ENCODE measurements around the gene RAP1GAP. TPM values are rescaled to one million over a fixed set of nuclear protein-coding genes. Genes with fewer than 3 reads are reported as not detected.

RAP1GAP gene
- total RNA-seq, 1 experiment from 2014 or later: 13.4 TPM

DNA sequence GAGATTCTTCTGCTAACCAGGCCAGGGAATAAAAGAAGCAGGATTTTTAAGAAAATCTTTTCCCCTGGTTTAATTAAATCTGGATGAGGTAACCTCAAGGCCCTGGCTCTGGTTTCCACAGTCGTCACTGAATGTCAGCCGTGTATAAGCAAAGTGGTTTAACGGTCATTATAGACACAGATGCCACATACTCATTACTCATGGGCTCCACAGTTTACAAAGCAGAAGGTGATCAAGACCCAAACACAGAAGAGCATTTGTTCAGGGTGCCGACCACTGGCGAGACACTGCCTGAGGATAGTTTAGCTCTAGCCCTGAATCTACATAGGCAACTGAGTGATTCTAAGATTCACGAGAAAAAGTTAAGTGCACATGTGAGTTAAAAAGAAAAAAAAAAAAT is 27.8 kb upstream of the RAP1GAP start:
- Histone ChIP-seq H3K4me1 (ENCODE audit: control insufficient read depth in 1 of 2, insufficient read depth in 2 of 2, low read length in 2 of 2) (no peaks in the 10 kb centered on the region), H3K27me3 (ENCODE audit: insufficient read depth, low read length) (no peaks in the 10 kb centered on the region), H2AFZ (ENCODE audit: low read depth, low read length, poor library complexity, severe bottlenecking) (no peak overlapping the region), H3K9me2 (ENCODE audit: insufficient read depth) (no peaks in the 10 kb centered on the region), H3K36me3 (ENCODE audit: control insufficient read depth in 1 of 2, insufficient read depth in 2 of 2, low read length in 2 of 2) (peaks cover 8 to 18% of the 10 kb centered on the region in 2 experiments; a peak in 2 of 4 replicates), H3K27ac (ENCODE audit: low read depth, low read length) (no peak overlapping the region), H3K4me2 (ENCODE audit: low read length) (no peak overlapping the region), H3K9ac (ENCODE audit: low read length) (no peak overlapping the region), H3K9me3 (ENCODE audit: control insufficient read depth in 1 of 2, insufficient read depth in 1 of 2, low read depth in 1 of 2, low read length in 2 of 2) (no peaks in the 10 kb centered on the region), H4K20me1 (ENCODE audit: insufficient read depth) (no peaks in the 10 kb centered on the region), H3K79me2 (ENCODE audit: insufficient read depth, low read length) (no peaks in the 10 kb centered on the region; the same call in 1 of the 2 replicates), H3K4me3 (replicated peaks in 1 of 2; ENCODE audit: low read depth in 1 of 2, low read length in 2 of 2) (no peak overlapping the region)
- ChIA-PET RAD21 (ENCODE audit: low non-redundant PET in 1 of 2, low total read pairs in 2 of 2, uncharacterized antibody in 2 of 2, unreplicated experiment in 2 of 2) (no interaction called here), POLR2A (no interaction called here), CTCF (no interaction called here)
- intact Hi-C loops (cut with micrococcal nuclease): no loop called here
- DNase-seq (ENCODE audit: low read depth, low spot score) (no peak), ATAC-seq (no peak)
- no TSS peak for BruUV-seq (replicated peaks)
- TF ChIP-seq SIN3A (IDR thresholded peaks at IDR 0.05; ENCODE audit: low read depth) (no peak), ZFX (IDR thresholded peaks at IDR 0.05) (no peak), ELF1 (IDR thresholded peaks at IDR 0.05; ENCODE audit: borderline replicate concordance, low read depth) (no peak), JUND (IDR thresholded peaks at IDR 0.05) (no peak), ZNF274 (IDR thresholded peaks at IDR 0.05; ENCODE audit: low read depth, low read length) (no peak), FOSL1 (IDR thresholded peaks at IDR 0.05; ENCODE audit: low read depth) (no peak), EZH2phosphoT487 (IDR thresholded peaks at IDR 0.05; ENCODE audit: borderline replicate concordance) (no peak), SRF (IDR thresholded peaks at IDR 0.05; ENCODE audit: low read depth) (no peak), CBX3 (IDR thresholded peaks at IDR 0.05; ENCODE audit: low read depth) (no peak), POLR2A (IDR thresholded peaks at IDR 0.05; ENCODE audit: borderline replicate concordance, extremely low read depth, insufficient read depth, insufficient read length) (no peak), SP1 (IDR thresholded peaks at IDR 0.05; ENCODE audit: low read depth) (no peak)
- TF ChIP-seq, protein P1, sequence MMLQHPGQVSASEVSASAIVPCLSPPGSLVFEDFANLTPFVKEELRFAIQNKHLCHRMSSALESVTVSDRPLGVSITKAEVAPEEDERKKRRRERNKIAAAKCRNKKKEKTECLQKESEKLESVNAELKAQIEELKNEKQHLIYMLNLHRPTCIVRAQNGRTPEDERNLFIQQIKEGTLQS (IDR thresholded peaks at IDR 0.05): no peak
- TF ChIP-seq, protein P2, sequence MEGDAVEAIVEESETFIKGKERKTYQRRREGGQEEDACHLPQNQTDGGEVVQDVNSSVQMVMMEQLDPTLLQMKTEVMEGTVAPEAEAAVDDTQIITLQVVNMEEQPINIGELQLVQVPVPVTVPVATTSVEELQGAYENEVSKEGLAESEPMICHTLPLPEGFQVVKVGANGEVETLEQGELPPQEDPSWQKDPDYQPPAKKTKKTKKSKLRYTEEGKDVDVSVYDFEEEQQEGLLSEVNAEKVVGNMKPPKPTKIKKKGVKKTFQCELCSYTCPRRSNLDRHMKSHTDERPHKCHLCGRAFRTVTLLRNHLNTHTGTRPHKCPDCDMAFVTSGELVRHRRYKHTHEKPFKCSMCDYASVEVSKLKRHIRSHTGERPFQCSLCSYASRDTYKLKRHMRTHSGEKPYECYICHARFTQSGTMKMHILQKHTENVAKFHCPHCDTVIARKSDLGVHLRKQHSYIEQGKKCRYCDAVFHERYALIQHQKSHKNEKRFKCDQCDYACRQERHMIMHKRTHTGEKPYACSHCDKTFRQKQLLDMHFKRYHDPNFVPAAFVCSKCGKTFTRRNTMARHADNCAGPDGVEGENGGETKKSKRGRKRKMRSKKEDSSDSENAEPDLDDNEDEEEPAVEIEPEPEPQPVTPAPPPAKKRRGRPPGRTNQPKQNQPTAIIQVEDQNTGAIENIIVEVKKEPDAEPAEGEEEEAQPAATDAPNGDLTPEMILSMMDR (IDR thresholded peaks at IDR 0.05 in 2 of 3, conservative IDR thresholded peaks at IDR 0.05 in 1 of 3; ENCODE audit: borderline replicate concordance in 1 of 3, insufficient read depth in 1 of 3, low read depth in 2 of 3, low read length in 2 of 3): no peak
- TF ChIP-seq, protein P3, sequence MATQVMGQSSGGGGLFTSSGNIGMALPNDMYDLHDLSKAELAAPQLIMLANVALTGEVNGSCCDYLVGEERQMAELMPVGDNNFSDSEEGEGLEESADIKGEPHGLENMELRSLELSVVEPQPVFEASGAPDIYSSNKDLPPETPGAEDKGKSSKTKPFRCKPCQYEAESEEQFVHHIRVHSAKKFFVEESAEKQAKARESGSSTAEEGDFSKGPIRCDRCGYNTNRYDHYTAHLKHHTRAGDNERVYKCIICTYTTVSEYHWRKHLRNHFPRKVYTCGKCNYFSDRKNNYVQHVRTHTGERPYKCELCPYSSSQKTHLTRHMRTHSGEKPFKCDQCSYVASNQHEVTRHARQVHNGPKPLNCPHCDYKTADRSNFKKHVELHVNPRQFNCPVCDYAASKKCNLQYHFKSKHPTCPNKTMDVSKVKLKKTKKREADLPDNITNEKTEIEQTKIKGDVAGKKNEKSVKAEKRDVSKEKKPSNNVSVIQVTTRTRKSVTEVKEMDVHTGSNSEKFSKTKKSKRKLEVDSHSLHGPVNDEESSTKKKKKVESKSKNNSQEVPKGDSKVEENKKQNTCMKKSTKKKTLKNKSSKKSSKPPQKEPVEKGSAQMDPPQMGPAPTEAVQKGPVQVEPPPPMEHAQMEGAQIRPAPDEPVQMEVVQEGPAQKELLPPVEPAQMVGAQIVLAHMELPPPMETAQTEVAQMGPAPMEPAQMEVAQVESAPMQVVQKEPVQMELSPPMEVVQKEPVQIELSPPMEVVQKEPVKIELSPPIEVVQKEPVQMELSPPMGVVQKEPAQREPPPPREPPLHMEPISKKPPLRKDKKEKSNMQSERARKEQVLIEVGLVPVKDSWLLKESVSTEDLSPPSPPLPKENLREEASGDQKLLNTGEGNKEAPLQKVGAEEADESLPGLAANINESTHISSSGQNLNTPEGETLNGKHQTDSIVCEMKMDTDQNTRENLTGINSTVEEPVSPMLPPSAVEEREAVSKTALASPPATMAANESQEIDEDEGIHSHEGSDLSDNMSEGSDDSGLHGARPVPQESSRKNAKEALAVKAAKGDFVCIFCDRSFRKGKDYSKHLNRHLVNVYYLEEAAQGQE (IDR thresholded peaks at IDR 0.05; ENCODE audit: low read depth): no peak

All from HCT116 (cell line).